Measurements from ENCODE around the gene TMEM179.

The TMEM179 gene

GRCh38 chr14:104587641-104588040 lies 16.9 kb downstream of the TMEM179 start:
- no peak for TF ChIP-seq RARB (CRISPR knock-in tag; IDR thresholded peaks at IDR 0.05)
- no peak for ATAC-seq

GRCh38 chr14:104586832-104587620 lies 17.5 kb downstream of the TMEM179 start:
- peak; percentile 42 for ATAC-seq
- TF ChIP-seq PPARA (CRISPR knock-in tag; IDR thresholded peaks at IDR 0.05; ENCODE audit: borderline replicate concordance) (no peak), ZNF8 (CRISPR knock-in tag; IDR thresholded peaks at IDR 0.05) (peak; percentile 79)

DNA sequence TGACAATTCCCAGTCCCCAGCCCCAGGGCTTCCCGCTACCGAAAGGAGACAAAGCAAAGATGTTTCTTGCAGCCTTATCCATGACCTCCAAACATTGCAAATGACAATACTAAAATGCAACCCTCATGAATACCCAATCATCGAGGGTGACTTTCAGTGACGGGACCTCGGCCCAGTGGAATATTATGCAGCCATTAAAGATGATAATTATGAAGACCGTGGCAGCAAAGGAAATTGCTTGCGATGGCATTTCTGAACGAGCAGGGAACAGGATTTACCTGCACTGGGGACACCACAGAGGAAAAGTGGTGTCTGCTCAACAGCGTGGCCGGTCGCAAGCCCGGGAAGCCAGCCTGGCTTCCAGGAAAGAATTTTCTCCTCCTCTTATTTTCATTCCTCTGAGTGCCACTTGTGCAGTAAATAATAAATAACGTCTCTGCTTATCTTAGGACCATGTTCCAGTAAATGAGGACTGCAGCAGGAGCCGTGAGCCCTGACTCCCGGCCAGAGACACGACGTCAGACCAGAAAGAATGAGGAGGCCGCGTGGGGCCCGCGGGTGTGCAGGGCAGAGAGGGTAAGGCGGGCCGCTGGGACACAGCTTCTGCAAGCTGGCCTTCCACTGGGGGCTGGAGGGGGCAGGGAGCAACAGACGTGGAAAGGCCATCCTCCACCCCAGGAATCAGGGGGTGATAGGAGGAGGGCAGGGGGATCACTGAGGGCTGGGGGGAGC lies 18.4 kb downstream of the TMEM179 start:
- TF ChIP-seq ZNF70 (CRISPR knock-in tag; IDR thresholded peaks at IDR 0.05), result no peak
- no peak for ATAC-seq

DNA sequence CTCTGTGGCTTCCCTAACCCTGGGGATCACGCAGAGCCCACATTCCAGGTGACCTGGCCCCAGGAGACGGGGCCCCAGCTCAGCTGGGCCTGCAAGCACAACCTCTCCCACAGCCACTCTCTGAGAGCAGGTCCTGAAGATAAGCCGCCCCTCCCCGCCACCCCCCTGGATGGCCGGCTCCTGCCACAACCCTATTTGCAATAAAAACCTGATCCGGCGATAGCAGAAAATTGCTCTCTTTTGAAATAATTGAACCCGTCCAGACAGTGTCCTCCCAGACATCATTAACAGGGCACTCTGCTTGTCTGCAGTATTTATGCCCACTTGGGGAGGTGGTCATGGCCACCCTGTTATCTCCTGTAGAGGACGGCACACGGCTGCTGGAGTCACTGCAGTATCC lies 20.0 kb downstream of the TMEM179 start:
- TF ChIP-seq TOX (CRISPR knock-in tag; IDR thresholded peaks at IDR 0.05; ENCODE audit: borderline replicate concordance), result no peak
- TF ChIP-seq, protein P1, sequence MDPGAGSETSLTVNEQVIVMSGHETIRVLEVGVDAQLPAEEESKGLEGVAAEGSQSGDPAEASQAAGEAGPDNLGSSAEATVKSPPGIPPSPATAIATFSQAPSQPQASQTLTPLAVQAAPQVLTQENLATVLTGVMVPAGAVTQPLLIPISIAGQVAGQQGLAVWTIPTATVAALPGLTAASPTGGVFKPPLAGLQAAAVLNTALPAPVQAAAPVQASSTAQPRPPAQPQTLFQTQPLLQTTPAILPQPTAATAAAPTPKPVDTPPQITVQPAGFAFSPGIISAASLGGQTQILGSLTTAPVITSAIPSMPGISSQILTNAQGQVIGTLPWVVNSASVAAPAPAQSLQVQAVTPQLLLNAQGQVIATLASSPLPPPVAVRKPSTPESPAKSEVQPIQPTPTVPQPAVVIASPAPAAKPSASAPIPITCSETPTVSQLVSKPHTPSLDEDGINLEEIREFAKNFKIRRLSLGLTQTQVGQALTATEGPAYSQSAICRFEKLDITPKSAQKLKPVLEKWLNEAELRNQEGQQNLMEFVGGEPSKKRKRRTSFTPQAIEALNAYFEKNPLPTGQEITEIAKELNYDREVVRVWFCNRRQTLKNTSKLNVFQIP (CRISPR knock-in tag; IDR thresholded peaks at IDR 0.05; ENCODE audit: borderline replicate concordance, low read depth), result no peak
- no peak for ATAC-seq

DNA sequence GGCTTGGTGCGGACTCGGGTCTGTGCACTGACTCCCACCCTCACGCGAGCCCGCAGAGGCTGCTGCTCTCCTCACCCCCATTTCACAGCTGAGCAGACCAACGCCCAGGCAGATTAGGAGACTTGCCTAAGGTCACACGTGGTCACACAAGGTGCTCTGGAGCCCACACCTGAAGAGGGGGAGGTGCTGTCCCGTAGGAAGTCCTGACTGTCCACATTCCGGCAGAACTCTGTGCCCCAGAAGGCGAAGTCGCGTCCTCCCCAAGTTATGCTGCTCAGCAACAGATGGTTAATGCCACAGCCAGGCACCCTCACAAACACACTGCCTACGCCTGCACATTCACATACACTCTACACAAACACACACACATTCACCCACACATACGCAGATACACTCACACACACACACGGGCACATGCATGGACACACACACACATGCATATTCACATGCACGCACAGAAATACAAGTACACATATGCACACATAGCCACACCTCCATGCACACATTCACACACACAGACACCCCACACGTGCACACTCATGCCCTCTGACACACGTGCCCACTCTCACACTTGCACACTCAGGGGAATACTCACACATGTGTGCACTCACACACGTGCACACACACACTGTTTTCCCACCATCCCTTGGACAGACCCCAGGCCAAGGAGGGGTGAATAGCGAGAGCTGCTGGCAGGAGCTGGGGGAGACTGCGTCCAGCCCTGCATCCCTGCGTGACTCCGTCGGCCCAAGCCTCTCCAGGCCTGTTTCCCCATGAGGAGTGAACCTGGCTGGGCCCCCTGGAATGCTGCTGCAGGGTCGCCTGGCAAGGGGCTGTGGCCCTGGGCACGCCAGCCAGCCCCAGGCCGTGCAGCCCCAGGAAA lies 20.9 kb downstream of the TMEM179 start:
- ATAC-seq, result no peak

More for the DNA sequence above, 20.9 kb downstream of the TMEM179 start:
- no peak for TF ChIP-seq ISL1 (CRISPR knock-in tag; IDR thresholded peaks at IDR 0.05)
- TF ChIP-seq OSR1 (CRISPR knock-in tag; IDR thresholded peaks at IDR 0.05), result no peak
- TF ChIP-seq, protein P2, sequence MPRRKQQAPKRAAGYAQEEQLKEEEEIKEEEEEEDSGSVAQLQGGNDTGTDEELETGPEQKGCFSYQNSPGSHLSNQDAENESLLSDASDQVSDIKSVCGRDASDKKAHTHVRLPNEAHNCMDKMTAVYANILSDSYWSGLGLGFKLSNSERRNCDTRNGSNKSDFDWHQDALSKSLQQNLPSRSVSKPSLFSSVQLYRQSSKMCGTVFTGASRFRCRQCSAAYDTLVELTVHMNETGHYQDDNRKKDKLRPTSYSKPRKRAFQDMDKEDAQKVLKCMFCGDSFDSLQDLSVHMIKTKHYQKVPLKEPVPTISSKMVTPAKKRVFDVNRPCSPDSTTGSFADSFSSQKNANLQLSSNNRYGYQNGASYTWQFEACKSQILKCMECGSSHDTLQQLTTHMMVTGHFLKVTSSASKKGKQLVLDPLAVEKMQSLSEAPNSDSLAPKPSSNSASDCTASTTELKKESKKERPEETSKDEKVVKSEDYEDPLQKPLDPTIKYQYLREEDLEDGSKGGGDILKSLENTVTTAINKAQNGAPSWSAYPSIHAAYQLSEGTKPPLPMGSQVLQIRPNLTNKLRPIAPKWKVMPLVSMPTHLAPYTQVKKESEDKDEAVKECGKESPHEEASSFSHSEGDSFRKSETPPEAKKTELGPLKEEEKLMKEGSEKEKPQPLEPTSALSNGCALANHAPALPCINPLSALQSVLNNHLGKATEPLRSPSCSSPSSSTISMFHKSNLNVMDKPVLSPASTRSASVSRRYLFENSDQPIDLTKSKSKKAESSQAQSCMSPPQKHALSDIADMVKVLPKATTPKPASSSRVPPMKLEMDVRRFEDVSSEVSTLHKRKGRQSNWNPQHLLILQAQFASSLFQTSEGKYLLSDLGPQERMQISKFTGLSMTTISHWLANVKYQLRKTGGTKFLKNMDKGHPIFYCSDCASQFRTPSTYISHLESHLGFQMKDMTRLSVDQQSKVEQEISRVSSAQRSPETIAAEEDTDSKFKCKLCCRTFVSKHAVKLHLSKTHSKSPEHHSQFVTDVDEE (CRISPR knock-in tag; IDR thresholded peaks at IDR 0.05), result no peak
- no peak for TF ChIP-seq PPARA (CRISPR knock-in tag; IDR thresholded peaks at IDR 0.05; ENCODE audit: borderline replicate concordance)
- TF ChIP-seq ZNF565 (CRISPR knock-in tag; conservative IDR thresholded peaks at IDR 0.05; ENCODE audit: low read depth), result no peak
- TF ChIP-seq, protein P1 (CRISPR knock-in tag; IDR thresholded peaks at IDR 0.05; ENCODE audit: borderline replicate concordance, low read depth), result no peak
- TF ChIP-seq, protein P3, sequence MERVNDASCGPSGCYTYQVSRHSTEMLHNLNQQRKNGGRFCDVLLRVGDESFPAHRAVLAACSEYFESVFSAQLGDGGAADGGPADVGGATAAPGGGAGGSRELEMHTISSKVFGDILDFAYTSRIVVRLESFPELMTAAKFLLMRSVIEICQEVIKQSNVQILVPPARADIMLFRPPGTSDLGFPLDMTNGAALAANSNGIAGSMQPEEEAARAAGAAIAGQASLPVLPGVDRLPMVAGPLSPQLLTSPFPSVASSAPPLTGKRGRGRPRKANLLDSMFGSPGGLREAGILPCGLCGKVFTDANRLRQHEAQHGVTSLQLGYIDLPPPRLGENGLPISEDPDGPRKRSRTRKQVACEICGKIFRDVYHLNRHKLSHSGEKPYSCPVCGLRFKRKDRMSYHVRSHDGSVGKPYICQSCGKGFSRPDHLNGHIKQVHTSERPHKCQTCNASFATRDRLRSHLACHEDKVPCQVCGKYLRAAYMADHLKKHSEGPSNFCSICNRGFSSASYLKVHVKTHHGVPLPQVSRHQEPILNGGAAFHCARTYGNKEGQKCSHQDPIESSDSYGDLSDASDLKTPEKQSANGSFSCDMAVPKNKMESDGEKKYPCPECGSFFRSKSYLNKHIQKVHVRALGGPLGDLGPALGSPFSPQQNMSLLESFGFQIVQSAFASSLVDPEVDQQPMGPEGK (CRISPR knock-in tag; IDR thresholded peaks at IDR 0.05; ENCODE audit: borderline replicate concordance), result no peak
- TF ChIP-seq ARNTL (CRISPR knock-in tag; IDR thresholded peaks at IDR 0.05; ENCODE audit: borderline replicate concordance, low read depth), result no peak
- no peak for TF ChIP-seq SNAI2 (CRISPR knock-in tag; IDR thresholded peaks at IDR 0.05)
- TF ChIP-seq ESRRG (CRISPR knock-in tag; IDR thresholded peaks at IDR 0.05), result no peak
- no peak for TF ChIP-seq RARB (CRISPR knock-in tag; IDR thresholded peaks at IDR 0.05)
- TF ChIP-seq GLIS3 (CRISPR knock-in tag; IDR thresholded peaks at IDR 0.05), result no peak
- no peak for TF ChIP-seq CSDC2 (CRISPR knock-in tag; IDR thresholded peaks at IDR 0.05)
- TF ChIP-seq ZFP3 (CRISPR knock-in tag; IDR thresholded peaks at IDR 0.05), result no peak
- TF ChIP-seq BACH2 (CRISPR knock-in tag; IDR thresholded peaks at IDR 0.05; ENCODE audit: borderline replicate concordance), result no peak
- TF ChIP-seq ZNF70 (CRISPR knock-in tag; IDR thresholded peaks at IDR 0.05), result no peak
- TF ChIP-seq, protein P4, sequence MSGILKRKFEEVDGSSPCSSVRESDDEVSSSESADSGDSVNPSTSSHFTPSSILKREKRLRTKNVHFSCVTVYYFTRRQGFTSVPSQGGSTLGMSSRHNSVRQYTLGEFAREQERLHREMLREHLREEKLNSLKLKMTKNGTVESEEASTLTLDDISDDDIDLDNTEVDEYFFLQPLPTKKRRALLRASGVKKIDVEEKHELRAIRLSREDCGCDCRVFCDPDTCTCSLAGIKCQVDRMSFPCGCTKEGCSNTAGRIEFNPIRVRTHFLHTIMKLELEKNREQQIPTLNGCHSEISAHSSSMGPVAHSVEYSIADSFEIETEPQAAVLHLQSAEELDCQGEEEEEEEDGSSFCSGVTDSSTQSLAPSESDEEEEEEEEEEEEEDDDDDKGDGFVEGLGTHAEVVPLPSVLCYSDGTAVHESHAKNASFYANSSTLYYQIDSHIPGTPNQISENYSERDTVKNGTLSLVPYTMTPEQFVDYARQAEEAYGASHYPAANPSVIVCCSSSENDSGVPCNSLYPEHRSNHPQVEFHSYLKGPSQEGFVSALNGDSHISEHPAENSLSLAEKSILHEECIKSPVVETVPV (CRISPR knock-in tag; IDR thresholded peaks at IDR 0.05), result no peak

Data from SK-N-SH treated with all-trans-retinoic acid at 6 μM for 48 hours (cell line).